ENCODE data around the gene SMAD5. TPM values are rescaled to one million over a fixed set of nuclear protein-coding genes. Genes with fewer than 3 reads are reported as not detected.

SMAD5 gene
- total and polyA plus RNA-seq, 8 donors = 4.3 to 46.1 (median 20.7) TPM

GRCh38 chr5:136166909-136167308 lies 34.3 kb downstream of the SMAD5 start:
- FAIRE-seq = no peak
- no peak for ATAC-seq
- Histone ChIP-seq H3K4me3 (no peak overlapping the region), H3K27ac (no peak overlapping the region), H3K4me1 (peaks cover 0 to 7% (median 0%) of the 10 kb centered on the region in 3 donors), H3K36me3 (peaks cover 0 to 24% (median 3%) of the 10 kb centered on the region in 3 donors), H3K27me3 (no peaks in the 10 kb centered on the region), H3K9me3 (no peaks in the 10 kb centered on the region)
- no peak for DNase-seq
- intact Hi-C loops (cut with DNase I) = no loop called here
- no peak for TF ChIP-seq CTCF (IDR thresholded peaks at IDR 0.05)
- 73 to 77% methylated on average over 4 of the region's 4 CpGs for whole genome bisulfite sequencing, 2 donors

- Histone ChIP-seq H3K9me3 (no peaks in the 10 kb centered on the region), H3K4me3 (no peak overlapping the region), H3K4me1 (peaks cover 0 to 7% (median 0%) of the 10 kb centered on the region in 3 donors), H3K36me3 (peaks cover 0 to 28% (median 3%) of the 10 kb centered on the region in 3 donors), H3K27me3 (no peaks in the 10 kb centered on the region), H3K27ac (no peak overlapping the region)
- intact Hi-C loops (cut with DNase I) = no loop called here
- no peak for DNase-seq
- no peak for FAIRE-seq
- TF ChIP-seq CTCF (IDR thresholded peaks at IDR 0.05) = no peak
- no peak for ATAC-seq
- 96 to 98% methylated on average over 3 of the region's 3 CpGs for WGBS, 2 donors
Observed at GRCh38 chr5:136169218-136169617, 36.6 kb downstream of the SMAD5 start.

GRCh38 chr5:136174021-136174659 lies 41.5 kb downstream of the SMAD5 start:
- intact Hi-C loops (cut with DNase I) = loop anchor here in 1 of 3 donors (10.0 kb wide), 1 partner anchor 229 kb away; no protein-coding TSS in a partner anchor
- peak; percentile 63 for FAIRE-seq

GRCh38 chr5:136182618-136183017 lies 50.0 kb downstream of the SMAD5 start:
- no peak overlapping the region for H3K27ac ChIP-seq
- no peaks in the 10 kb centered on the region for H3K4me1 ChIP-seq
- no peaks in the 10 kb centered on the region for H3K27me3 ChIP-seq
- peaks cover 0 to 8% (median 7%) of the 10 kb centered on the region in 3 donors for H3K36me3 ChIP-seq
- no peaks in the 10 kb centered on the region for H3K9me3 ChIP-seq
- DNase-seq (no peak), ATAC-seq (no peak), FAIRE-seq (no peak)
- no peak for TF ChIP-seq CTCF (IDR thresholded peaks at IDR 0.05)
- 76 to 92% methylated on average over 1 of the region's 1 CpG for WGBS, 2 donors
- no peak overlapping the region for H3K4me3 ChIP-seq
- intact Hi-C loops (cut with DNase I) = no loop called here

More at GRCh38 chr5:136174021-136174659, 41.5 kb downstream of the SMAD5 start:
- H3K4me1 ChIP-seq = no peaks in the 10 kb centered on the region
- peaks cover 0 to 43% (median 0%) of the 10 kb centered on the region in 3 donors for H3K36me3 ChIP-seq
- 96 to 98% methylated on average over 2 of the region's 2 CpGs for WGBS, 2 donors
- H3K27me3 ChIP-seq = no peaks in the 10 kb centered on the region
- H3K4me3 ChIP-seq = no peak overlapping the region
- peak in 3 of 4 donors; percentile 19 to 44 (median 28) for TF ChIP-seq CTCF (IDR thresholded peaks at IDR 0.05)
- no peaks in the 10 kb centered on the region for H3K9me3 ChIP-seq
- DNase-seq (no peak), ATAC-seq (peak in 3 of 4 donors; percentile 82 to 85 (median 83))
- no peak overlapping the region for H3K27ac ChIP-seq

GRCh38 chr5:136185974-136186665 lies 53.5 kb downstream of the SMAD5 start:
- DNase-seq (no peak), ATAC-seq (no peak), FAIRE-seq (no peak)
- Histone ChIP-seq H3K9me3 (no peaks in the 10 kb centered on the region), H3K27me3 (no peaks in the 10 kb centered on the region), H3K36me3 (no peaks in the 10 kb centered on the region), H3K4me1 (no peaks in the 10 kb centered on the region), H3K4me3 (no peak overlapping the region), H3K27ac (no peak overlapping the region)
- no peak for TF ChIP-seq CTCF (IDR thresholded peaks at IDR 0.05)
- intact Hi-C loops (cut with DNase I) = no loop called here
- WGBS, 2 donors = 89 to 90% methylated on average over 5 of the region's 5 CpGs

Data from pancreas (tissue), 10 donors.